Prostate gland (tissue), 2 donors: ENCODE data around the gene TNS3. TPM values are rescaled to one million over a fixed set of nuclear protein-coding genes. Genes with fewer than 3 reads are reported as not detected.

Experiments used
- DNase-seq: peaks from one replicate; pipeline ENCODE4 v3.0.0-alpha.2; 2019; ENCODE audit warnings: low spot score
- H3K27ac ChIP-seq, 2 donors: fragments of 200-600 bp; sonication (generic); 2 replicates each; pipeline ENCODE4 v1.5.1; 2017 to 2019
- H3K27me3 ChIP-seq: fragments of 200-600 bp; sonication (generic); replicated peaks from 2 replicates; pipeline ENCODE4 v1.5.1; 2019; ENCODE audit not compliant: insufficient read depth
- H3K36me3 ChIP-seq, 2 donors: fragments of 200-600 bp; sonication (generic); 1 replicate in 1 of 2; 2 replicates in 1 of 2; pipeline versions ENCODE4 v1.5.1 to v1.8.1; 2017 to 2019
- H3K4me1 ChIP-seq: fragments of 200-600 bp; sonication (generic); replicated peaks from 2 replicates; pipeline ENCODE4 v1.5.1; 2019
- H3K4me3 ChIP-seq, 2 donors: fragments of 200-600 bp; sonication (generic); 2 replicates each; pipeline ENCODE4 v1.5.1; 2017 to 2019
- H3K9me3 ChIP-seq: fragments of 200-600 bp; sonication (generic); 2 replicates; pipeline ENCODE4 v1.5.1; 2017
- POLR2A ChIP-seq: fragments of 450-650 bp; IDR thresholded peaks from one replicate; pipeline ENCODE4 v1.6.1; 2016; ENCODE audit warnings: antibody characterized with exemption, mild to moderate bottlenecking
- POLR2AphosphoS5 ChIP-seq: sonication (generic); formaldehyde crosslinking; IDR thresholded peaks from one replicate; pipeline ENCODE4 v1.6.1; 2017; ENCODE audit warnings: antibody characterized with exemption
- WGBS: methylation state at CpG from one replicate; pipeline ENCODE4 v1.1.5; 2018; 5-methylcytosine and 5-hydroxymethylcytosine counted together
- intact Hi-C: fragments of 100-400 bp; cut with DNase I; formaldehyde crosslinking; loops from one replicate; pipeline ENCODE4 v1.14.2; 2022
- total RNA-seq, 2 donors: library from RNA; depleted of rRNA; stranded (reverse); fragments of >200 nt; gene quantifications; one replicate each; pipeline ENCODE4 v1.1.0, GENCODE V29; 2016
- TF ChIP-seq, protein P1 (sequence below), 4 experiments: fragments of 200-600 bp in 2 of 4; fragments of 450-650 bp in 2 of 4; sonication (generic) in 2 of 4; IDR thresholded peaks; 1 replicate in 3 of 4; 2 replicates in 1 of 4; pipeline ENCODE4 v1.5.1; 2016 to 2019; ENCODE audit warnings: antibody characterized with exemption in 4 of 4, mild to moderate bottlenecking in 2 of 4, moderate library complexity in 2 of 4

TNS3 gene
- total RNA-seq, 2 donors from 2014 or later: 19.5 to 95.8 TPM

DNA sequence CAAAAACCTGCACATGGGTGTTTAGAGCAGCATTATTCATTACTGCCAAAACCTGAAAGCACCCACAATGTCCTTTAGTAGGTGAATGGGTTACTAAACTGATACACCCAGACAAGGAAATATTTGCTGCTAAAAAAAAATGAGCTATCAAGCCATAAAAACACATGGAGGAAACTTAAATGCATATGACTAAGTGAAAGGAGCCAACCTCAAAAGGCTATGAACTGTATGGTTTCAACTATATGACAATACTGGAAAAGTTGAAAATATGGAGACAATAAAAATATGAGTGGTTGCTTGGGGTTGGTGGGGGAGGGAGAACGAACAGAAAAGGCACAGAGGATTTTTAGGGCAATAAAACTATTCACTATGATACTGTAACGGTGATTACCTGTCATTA is 291.0 kb downstream of the TNS3 start:
- Histone ChIP-seq H3K27ac (no peak overlapping the region), H3K4me3 (no peak overlapping the region), H3K36me3 (no peaks in the 10 kb centered on the region), H3K27me3 (no peaks in the 10 kb centered on the region), H3K4me1 (no peaks in the 10 kb centered on the region), H3K9me3 (no peaks in the 10 kb centered on the region)
- no peak for DNase-seq
- whole genome bisulfite sequencing: 90% methylated on average over 2 of the region's 2 CpGs
- intact Hi-C loops: no loop called here
- TF ChIP-seq, protein P1, sequence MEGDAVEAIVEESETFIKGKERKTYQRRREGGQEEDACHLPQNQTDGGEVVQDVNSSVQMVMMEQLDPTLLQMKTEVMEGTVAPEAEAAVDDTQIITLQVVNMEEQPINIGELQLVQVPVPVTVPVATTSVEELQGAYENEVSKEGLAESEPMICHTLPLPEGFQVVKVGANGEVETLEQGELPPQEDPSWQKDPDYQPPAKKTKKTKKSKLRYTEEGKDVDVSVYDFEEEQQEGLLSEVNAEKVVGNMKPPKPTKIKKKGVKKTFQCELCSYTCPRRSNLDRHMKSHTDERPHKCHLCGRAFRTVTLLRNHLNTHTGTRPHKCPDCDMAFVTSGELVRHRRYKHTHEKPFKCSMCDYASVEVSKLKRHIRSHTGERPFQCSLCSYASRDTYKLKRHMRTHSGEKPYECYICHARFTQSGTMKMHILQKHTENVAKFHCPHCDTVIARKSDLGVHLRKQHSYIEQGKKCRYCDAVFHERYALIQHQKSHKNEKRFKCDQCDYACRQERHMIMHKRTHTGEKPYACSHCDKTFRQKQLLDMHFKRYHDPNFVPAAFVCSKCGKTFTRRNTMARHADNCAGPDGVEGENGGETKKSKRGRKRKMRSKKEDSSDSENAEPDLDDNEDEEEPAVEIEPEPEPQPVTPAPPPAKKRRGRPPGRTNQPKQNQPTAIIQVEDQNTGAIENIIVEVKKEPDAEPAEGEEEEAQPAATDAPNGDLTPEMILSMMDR (IDR thresholded peaks at IDR 0.05): no peak
- TF ChIP-seq POLR2AphosphoS5 (no peak), POLR2A (no peak)

- 97% methylated on average over 3 of the region's 3 CpGs for WGBS
- Histone ChIP-seq H3K9me3 (no peaks in the 10 kb centered on the region), H3K4me3 (no peak overlapping the region), H3K4me1 (no peaks in the 10 kb centered on the region), H3K27ac (no peak overlapping the region), H3K36me3 (no peaks in the 10 kb centered on the region), H3K27me3 (no peaks in the 10 kb centered on the region)
- no peak for DNase-seq
- intact Hi-C loops: no loop called here
- TF ChIP-seq POLR2A (no peak), POLR2AphosphoS5 (no peak)
- TF ChIP-seq, protein P1 (IDR thresholded peaks at IDR 0.05): no peak
Observed at GRCh38 chr7:47290466-47290865, 291.4 kb downstream of the TNS3 start.

GRCh38 chr7:47288060-47288459 is 293.9 kb downstream of the TNS3 start:
- H3K9me3 ChIP-seq: no peaks in the 10 kb centered on the region
- H3K4me3 ChIP-seq: no peak overlapping the region
- TF ChIP-seq POLR2A: no peak
- TF ChIP-seq, protein P1 (IDR thresholded peaks at IDR 0.05): no peak
- TF ChIP-seq POLR2AphosphoS5: no peak
- intact Hi-C loops: no loop called here
- no peak for DNase-seq
- no peaks in the 10 kb centered on the region for H3K36me3 ChIP-seq
- H3K4me1 ChIP-seq: no peaks in the 10 kb centered on the region
- H3K27me3 ChIP-seq: no peaks in the 10 kb centered on the region
- WGBS: 93% methylated on average over 6 of the region's 6 CpGs
- no peak overlapping the region for H3K27ac ChIP-seq

DNA sequence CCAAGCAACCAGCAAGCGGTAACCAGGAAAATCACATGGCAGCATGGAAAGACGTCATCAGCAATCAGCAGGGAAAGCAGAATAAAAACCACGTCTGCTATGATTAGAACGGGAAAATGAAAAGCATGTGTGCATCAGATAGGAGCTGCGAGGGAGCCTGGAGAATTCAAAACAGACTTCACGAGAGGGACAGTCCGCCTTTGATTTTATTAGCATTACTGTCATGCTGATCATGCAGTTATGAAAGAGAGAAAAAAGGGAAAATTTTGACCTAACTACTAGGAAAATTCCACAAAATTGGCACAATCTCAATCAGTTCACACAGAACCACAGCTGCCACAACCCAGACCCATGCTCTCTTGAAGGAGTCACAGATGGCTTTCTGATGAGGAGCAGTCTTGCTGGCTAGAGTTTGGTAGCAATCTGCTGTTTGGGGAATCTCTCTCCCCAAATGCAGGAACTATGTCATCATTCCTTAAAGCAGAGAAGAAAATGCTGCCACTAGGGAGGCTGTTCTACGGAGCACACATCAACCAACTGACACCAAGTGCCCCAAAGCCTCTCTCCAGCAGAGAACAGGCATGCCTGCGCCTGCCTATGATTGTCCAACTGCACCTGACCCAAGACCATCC is 295.9 kb downstream of the TNS3 start:
- H3K4me3 ChIP-seq: no peak overlapping the region
- DNase-seq: no peak
- WGBS: 83% methylated on average over 9 of the region's 9 CpGs
- TF ChIP-seq, protein P1 (IDR thresholded peaks at IDR 0.05): no peak
- no peaks in the 10 kb centered on the region for H3K4me1 ChIP-seq
- intact Hi-C loops: no loop called here
- H3K27me3 ChIP-seq: no peaks in the 10 kb centered on the region
- no peaks in the 10 kb centered on the region for H3K36me3 ChIP-seq
- no peak overlapping the region for H3K27ac ChIP-seq
- H3K9me3 ChIP-seq: no peaks in the 10 kb centered on the region
